Hepatocyte (in vitro differentiated cells): ENCODE measurements around the gene CEP120. TPM values are rescaled to one million over a fixed set of nuclear protein-coding genes. Genes with fewer than 3 reads are reported as not detected.
"Not testable (repeated sequence)": the region's sequence is repeated elsewhere in the genome, so short reads cannot be mapped to it uniquely, and the experiment has no call there.

Source experiments
- DNase-seq: peaks from one replicate; pipeline ENCODE4 v3.0.0-alpha.2; 2016; ENCODE audit warnings: low spot score
- H2AFZ ChIP-seq: fragments of 200-600 bp; sonication (generic); 2 replicates; pipeline ENCODE4 v1.6.0; 2016; ENCODE audit warnings: antibody characterized with exemption, mild to moderate bottlenecking
- H3K27ac ChIP-seq: fragments of 200-600 bp; sonication (generic); 2 replicates; pipeline ENCODE4 v1.5.1; 2016; ENCODE audit warnings: mild to moderate bottlenecking
- H3K27me3 ChIP-seq: fragments of 200-600 bp; sonication (generic); 2 replicates; pipeline ENCODE4 v1.6.1; 2016
- H3K36me3 ChIP-seq: fragments of 200-600 bp; sonication (generic); replicated peaks from 2 replicates; pipeline ENCODE4 v1.5.1; 2016; ENCODE audit warnings: low read depth; ENCODE audit not compliant: insufficient read depth
- H3K4me1 ChIP-seq: fragments of 200-600 bp; sonication (generic); 2 replicates; pipeline ENCODE4 v1.5.1; 2016; ENCODE audit warnings: mild to moderate bottlenecking, moderate library complexity; ENCODE audit not compliant: insufficient read depth
- H3K4me2 ChIP-seq: fragments of 200-600 bp; sonication (generic); 2 replicates; pipeline ENCODE4 v1.6.0; 2016
- H3K4me3 ChIP-seq: fragments of 200-600 bp; sonication (generic); 2 replicates; pipeline ENCODE4 v1.5.1; 2016; ENCODE audit warnings: mild to moderate bottlenecking
- H3K79me2 ChIP-seq: fragments of 200-600 bp; sonication (generic); 2 replicates; pipeline ENCODE4 v1.6.0; 2017; ENCODE audit warnings: mild to moderate bottlenecking
- H3K9me2 ChIP-seq: fragments of 200-600 bp; sonication (generic); replicated peaks from 2 replicates; pipeline ENCODE4 v1.6.0; 2017; ENCODE audit warnings: mild to moderate bottlenecking; ENCODE audit not compliant: insufficient read depth
- H3K9me3 ChIP-seq: fragments of 200-600 bp; sonication (generic); 2 replicates; pipeline ENCODE4 v1.5.1; 2016; ENCODE audit warnings: low read depth, mild to moderate bottlenecking
- H4K20me1 ChIP-seq: fragments of 200-600 bp; sonication (generic); 2 replicates; pipeline ENCODE4 v1.6.0; 2016; ENCODE audit warnings: mild to moderate bottlenecking; ENCODE audit not compliant: insufficient read depth, poor library complexity, severe bottlenecking
- EZH2 ChIP-seq: fragments of 200-600 bp; sonication (generic); IDR thresholded peaks from 2 replicates; pipeline ENCODE4 v1.6.1; 2016; ENCODE audit warnings: antibody characterized with exemption, mild to moderate bottlenecking, borderline replicate concordance
- EZH2phosphoT487 ChIP-seq: fragments of 200-600 bp; sonication (generic); IDR thresholded peaks from one replicate; pipeline ENCODE4 v1.6.1; 2018; ENCODE audit warnings: antibody characterized with exemption, mild to moderate bottlenecking, low read depth, moderate library complexity; ENCODE audit not compliant: unreplicated experiment, severe bottlenecking
- WGBS: methylation state at CpG from one replicate; pipeline ENCODE4 v1.1.6; 2016; ENCODE audit warnings: low lambda C conversion rate; ENCODE audit errors: missing lambda C conversion rate; 5-methylcytosine and 5-hydroxymethylcytosine counted together
- polyA plus RNA-seq: library from polyadenylated mRNA; unstranded; fragments of >200 nt; fragmentation: Nextera tagmentation; extraction: Ambion mirVana; gene quantifications from 2 replicates; pipeline ENCODE4 v1.2.1, GENCODE V29; 2016
- total RNA-seq: library from RNA; depleted of rRNA; stranded (reverse); fragments of >200 nt; gene quantifications from 2 replicates; pipeline ENCODE4 v1.2.3, GENCODE V29; 2014
- TF ChIP-seq, protein P1 (sequence below): fragments of 200-600 bp; sonication (generic); IDR thresholded peaks from 2 replicates; pipeline ENCODE4 v1.5.1; 2016; ENCODE audit warnings: antibody characterized with exemption, mild to moderate bottlenecking; ENCODE audit not compliant: poor library complexity

The CEP120 gene
- total and polyA plus RNA-seq, 2 experiments from 2014 or later, result 5.7 to 17.5 TPM

DNA sequence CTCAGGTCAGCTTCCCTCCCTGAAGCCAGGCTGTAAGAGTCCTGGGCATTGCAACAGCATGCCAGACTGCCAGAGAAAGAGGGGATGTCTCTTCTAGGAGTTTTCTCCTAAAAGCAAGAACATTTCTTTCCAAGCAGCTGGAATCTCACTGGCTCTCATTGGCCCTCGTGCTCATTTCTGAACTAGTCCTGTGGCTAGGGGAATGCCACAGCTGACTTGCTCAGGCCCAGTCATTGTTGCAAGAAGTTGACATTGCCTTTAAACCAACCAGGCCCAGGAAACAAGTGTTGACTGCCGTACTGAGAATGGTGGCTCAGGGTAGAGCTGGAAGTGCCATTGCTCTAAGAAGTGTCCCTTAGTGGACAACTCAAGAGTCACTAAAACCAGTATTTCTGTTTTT lies 15.0 kb upstream of the CEP120 start:
- Histone ChIP-seq H3K4me3 (no peak overlapping the region), H3K4me1 (no peaks in the 10 kb centered on the region), H3K9me3 (no peaks in the 10 kb centered on the region), H3K27ac (no peak overlapping the region), H3K36me3 (no peaks in the 10 kb centered on the region), H3K9me2 (no peaks in the 10 kb centered on the region), H3K79me2 (no peaks in the 10 kb centered on the region), H3K27me3 (no peaks in the 10 kb centered on the region), H4K20me1 (no peaks in the 10 kb centered on the region), H2AFZ (no peak overlapping the region), H3K4me2 (no peak overlapping the region)
- WGBS, result 85% methylated on average over 2 of the region's 2 CpGs
- TF ChIP-seq EZH2phosphoT487 (no peak), EZH2 (no peak)
- TF ChIP-seq, protein P1, sequence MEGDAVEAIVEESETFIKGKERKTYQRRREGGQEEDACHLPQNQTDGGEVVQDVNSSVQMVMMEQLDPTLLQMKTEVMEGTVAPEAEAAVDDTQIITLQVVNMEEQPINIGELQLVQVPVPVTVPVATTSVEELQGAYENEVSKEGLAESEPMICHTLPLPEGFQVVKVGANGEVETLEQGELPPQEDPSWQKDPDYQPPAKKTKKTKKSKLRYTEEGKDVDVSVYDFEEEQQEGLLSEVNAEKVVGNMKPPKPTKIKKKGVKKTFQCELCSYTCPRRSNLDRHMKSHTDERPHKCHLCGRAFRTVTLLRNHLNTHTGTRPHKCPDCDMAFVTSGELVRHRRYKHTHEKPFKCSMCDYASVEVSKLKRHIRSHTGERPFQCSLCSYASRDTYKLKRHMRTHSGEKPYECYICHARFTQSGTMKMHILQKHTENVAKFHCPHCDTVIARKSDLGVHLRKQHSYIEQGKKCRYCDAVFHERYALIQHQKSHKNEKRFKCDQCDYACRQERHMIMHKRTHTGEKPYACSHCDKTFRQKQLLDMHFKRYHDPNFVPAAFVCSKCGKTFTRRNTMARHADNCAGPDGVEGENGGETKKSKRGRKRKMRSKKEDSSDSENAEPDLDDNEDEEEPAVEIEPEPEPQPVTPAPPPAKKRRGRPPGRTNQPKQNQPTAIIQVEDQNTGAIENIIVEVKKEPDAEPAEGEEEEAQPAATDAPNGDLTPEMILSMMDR, result no peak
- DNase-seq, result no peak

DNA sequence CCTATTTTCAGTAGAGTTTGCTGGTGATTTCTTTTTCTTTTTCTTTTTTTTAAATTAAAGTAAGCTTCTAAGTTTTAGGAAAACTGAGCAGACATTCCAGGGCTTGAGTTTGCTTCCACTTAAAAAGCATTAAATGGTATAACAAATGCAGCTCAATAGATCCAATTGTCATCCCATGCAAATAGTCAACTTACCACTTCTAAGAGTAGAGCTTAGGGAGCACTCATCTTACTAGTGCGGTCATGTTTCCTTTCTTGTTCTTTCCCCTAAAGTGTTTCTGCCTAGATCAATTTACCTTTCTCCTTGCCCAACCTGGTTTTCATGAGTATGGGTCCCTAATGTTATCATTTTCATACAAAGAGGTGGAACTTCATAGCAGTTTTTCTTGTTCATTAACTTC lies 13.0 kb upstream of the CEP120 start:
- H3K4me3 ChIP-seq, result no peak overlapping the region
- no peak overlapping the region for H3K27ac ChIP-seq
- H3K9me2 ChIP-seq, result no peaks in the 10 kb centered on the region
- no peaks in the 10 kb centered on the region for H3K9me3 ChIP-seq
- H3K36me3 ChIP-seq, result no peaks in the 10 kb centered on the region
- no peak for DNase-seq
- no peaks in the 10 kb centered on the region for H3K4me1 ChIP-seq
- no peaks in the 10 kb centered on the region for H3K27me3 ChIP-seq
- H3K79me2 ChIP-seq, result no peaks in the 10 kb centered on the region
- TF ChIP-seq, protein P1, result no peak
- TF ChIP-seq EZH2 (no peak), EZH2phosphoT487 (no peak)
- H2AFZ ChIP-seq, result no peak overlapping the region
- WGBS, result 83% methylated on average over 1 of the region's 1 CpG
- H3K4me2 ChIP-seq, result no peak overlapping the region
- H4K20me1 ChIP-seq, result no peaks in the 10 kb centered on the region

DNA sequence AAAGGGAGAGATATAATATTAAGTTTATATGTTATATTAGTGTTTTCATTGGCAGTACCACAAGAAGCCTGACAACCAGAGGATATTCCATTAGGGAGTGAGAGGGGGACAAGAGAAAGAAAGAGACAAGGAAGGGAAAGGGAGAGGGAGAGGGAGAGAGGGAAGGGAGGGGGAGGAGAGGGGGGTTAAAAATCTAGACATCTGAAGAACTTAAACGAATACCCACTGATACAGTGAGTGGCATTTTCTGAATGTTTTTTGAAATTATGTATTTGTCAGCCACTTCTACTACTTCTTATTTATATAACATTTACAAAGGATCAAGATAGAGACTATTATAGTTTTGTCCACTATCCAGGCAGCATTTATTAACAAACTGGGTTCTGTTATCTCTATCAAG lies 11.6 kb upstream of the CEP120 start:
- WGBS, result 100% methylated on average over 1 of the region's 1 CpG
- Histone ChIP-seq H2AFZ (no peak overlapping the region), H3K9me2 (no peaks in the 10 kb centered on the region), H3K36me3 (no peaks in the 10 kb centered on the region), H3K27me3 (no peaks in the 10 kb centered on the region), H3K79me2 (no peaks in the 10 kb centered on the region), H4K20me1 (no peaks in the 10 kb centered on the region), H3K9me3 (no peaks in the 10 kb centered on the region), H3K4me1 (no peaks in the 10 kb centered on the region), H3K4me2 (no peak overlapping the region), H3K4me3 (no peak overlapping the region), H3K27ac (no peak overlapping the region)
- TF ChIP-seq EZH2phosphoT487, result no peak
- no peak for TF ChIP-seq EZH2
- TF ChIP-seq, protein P1, result no peak
- no peak for DNase-seq

DNA sequence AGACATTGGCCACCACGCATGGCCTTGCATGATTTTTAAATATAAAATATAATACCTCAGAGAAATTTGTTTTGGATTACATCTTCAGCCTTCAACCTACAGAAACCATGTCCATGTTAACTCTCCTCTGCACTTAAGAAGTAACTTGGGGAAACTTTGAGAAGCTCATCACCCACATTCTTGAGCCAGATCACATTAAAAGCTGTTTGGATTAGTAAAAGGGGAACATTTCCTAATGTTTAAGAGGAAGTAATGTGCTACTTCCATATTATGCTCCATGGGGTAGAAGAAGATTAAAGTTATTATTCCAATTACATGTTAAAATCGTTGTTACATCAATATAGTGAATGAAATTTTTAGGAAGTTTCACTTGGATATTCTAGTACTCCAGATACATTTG lies 10.4 kb upstream of the CEP120 start:
- Histone ChIP-seq H3K9me3 (no peaks in the 10 kb centered on the region), H3K4me2 (no peak overlapping the region), H4K20me1 (no peaks in the 10 kb centered on the region), H3K27me3 (no peaks in the 10 kb centered on the region), H3K4me3 (no peak overlapping the region), H2AFZ (no peak overlapping the region), H3K9me2 (no peaks in the 10 kb centered on the region), H3K27ac (no peak overlapping the region), H3K79me2 (no peaks in the 10 kb centered on the region), H3K4me1 (peaks cover 11% of the 10 kb centered on the region), H3K36me3 (no peaks in the 10 kb centered on the region)
- TF ChIP-seq, protein P1, result no peak
- no peak for TF ChIP-seq EZH2phosphoT487
- no peak for TF ChIP-seq EZH2
- WGBS, result 91% methylated on average over 2 of the region's 2 CpGs
- no peak for DNase-seq

DNA sequence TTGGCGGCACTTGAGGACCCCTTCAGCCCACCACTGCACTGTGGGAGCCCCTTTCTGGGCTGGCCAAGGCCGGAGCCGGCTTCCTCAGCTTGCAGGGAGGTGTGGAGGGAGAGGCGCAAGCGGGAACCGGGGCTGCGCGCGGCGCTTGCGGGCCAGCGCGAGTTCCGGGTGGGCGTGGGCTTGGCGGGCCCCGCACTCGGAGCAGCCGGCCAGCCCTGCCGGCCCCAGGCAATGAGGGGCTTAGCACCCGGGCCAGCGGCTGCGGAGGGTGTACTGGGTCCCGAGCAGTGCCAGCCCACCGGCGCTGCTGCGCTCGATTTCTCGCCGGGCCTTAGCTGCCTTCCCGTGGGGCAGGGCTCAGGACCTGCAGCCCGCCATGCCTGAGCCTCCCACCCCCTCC lies 7.2 kb upstream of the CEP120 start:
- Histone ChIP-seq H3K27ac (peak overlapping the region; percentile 49), H3K4me1 (peaks cover 13% of the 10 kb centered on the region)
- WGBS, result 98% methylated on average over 8 of the region's 32 CpGs
- H3K9me3 ChIP-seq, H3K79me2 ChIP-seq, H3K27me3 ChIP-seq, H3K4me2 ChIP-seq, DNase-seq, H3K9me2 ChIP-seq, H3K36me3 ChIP-seq, H4K20me1 ChIP-seq, H3K4me3 ChIP-seq, H2AFZ ChIP-seq: not testable (repeated sequence)
